HFF-Myc (cell line): ENCODE results near the gene CBS.

Experiments used
- DNase-seq: peaks from one replicate; pipeline ENCODE4 v3.0.0-alpha.2; 2011; ENCODE audit warnings: low read depth; ENCODE audit errors: extremely low read depth
- H3K4me3 ChIP-seq: replicated peaks from 2 replicates; pipeline ENCODE4 v1.5.1; 2011; ENCODE audit warnings: low read depth, mild to moderate bottlenecking, control low read depth, low read length
- CTCF ChIP-seq: IDR thresholded peaks from 2 replicates; pipeline ENCODE4 v1.5.1; 2012; ENCODE audit warnings: mild to moderate bottlenecking, low read depth, low read length, control low read depth; ENCODE audit errors: missing control alignments

Gene CBS

GRCh38 chr21:43024439-43025136, 51.0 kb downstream of the CBS start:
- DNase-seq = no peak
- no peak for TF ChIP-seq CTCF
- no peak overlapping the region for H3K4me3 ChIP-seq

GRCh38 chr21:43023175-43023574, 52.5 kb downstream of the CBS start:
- H3K4me3 ChIP-seq = no peak overlapping the region
- no peak for TF ChIP-seq CTCF
- DNase-seq = no peak

- no peak overlapping the region for H3K4me3 ChIP-seq
- no peak for TF ChIP-seq CTCF
- no peak for DNase-seq
Measured at GRCh38 chr21:43021756-43022600, 53.7 kb downstream of the CBS start.

- no peak for DNase-seq
- TF ChIP-seq CTCF = no peak
Measured at GRCh38 chr21:43021191-43021590, 54.4 kb downstream of the CBS start.

GRCh38 chr21:43020771-43021170, 54.9 kb downstream of the CBS start:
- no peak for TF ChIP-seq CTCF
- no peak overlapping the region for H3K4me3 ChIP-seq
- DNase-seq = no peak

More at GRCh38 chr21:43021191-43021590, 54.4 kb downstream of the CBS start:
- H3K4me3 ChIP-seq = no peak overlapping the region

GRCh38 chr21:43020177-43020576, 55.5 kb downstream of the CBS start:
- H3K4me3 ChIP-seq = no peak overlapping the region
- DNase-seq = no peak
- TF ChIP-seq CTCF = no peak
